HUES6 (cell line): ENCODE data around the gene ADCY1.

Source experiments
- H3K27ac ChIP-seq: 2 replicates; pipeline ENCODE4 v1.7.0; 2013; ENCODE audit warnings: low read depth, mild to moderate bottlenecking, low read length, inconsistent platforms
- H3K27me3 ChIP-seq: 2 replicates; pipeline ENCODE4 v1.6.1; 2013; ENCODE audit warnings: low read length; ENCODE audit not compliant: control insufficient read depth, insufficient read depth
- H3K36me3 ChIP-seq: 2 replicates; pipeline ENCODE4 v1.6.1; 2013; ENCODE audit warnings: low read length; ENCODE audit not compliant: control insufficient read depth, insufficient read depth
- H3K4me1 ChIP-seq: 2 replicates; pipeline ENCODE4 v1.6.1; 2013; ENCODE audit warnings: low read length; ENCODE audit not compliant: control insufficient read depth, insufficient read depth
- H3K4me3 ChIP-seq: 2 replicates; pipeline ENCODE4 v1.5.1; 2013; ENCODE audit warnings: low read depth, low read length
- H3K9ac ChIP-seq: one replicate; pipeline ENCODE4 v1.6.1; 2013; ENCODE audit warnings: mild to moderate bottlenecking, low read length
- H3K9me3 ChIP-seq: 2 replicates; pipeline ENCODE4 v1.6.1; 2013; ENCODE audit warnings: low read depth, low read length; ENCODE audit not compliant: control insufficient read depth, insufficient read depth

The ADCY1 gene

GRCh38 chr7:45700556-45700955 is 126.4 kb downstream of the ADCY1 start:
- H3K27ac ChIP-seq: no peak overlapping the region
- no peaks in the 10 kb centered on the region for H3K9me3 ChIP-seq
- H3K4me1 ChIP-seq: no peaks in the 10 kb centered on the region
- no peaks in the 10 kb centered on the region for H3K36me3 ChIP-seq
- no peak overlapping the region for H3K4me3 ChIP-seq
- no peak overlapping the region for H3K9ac ChIP-seq
- H3K27me3 ChIP-seq: no peaks in the 10 kb centered on the region

- Histone ChIP-seq H3K36me3 (no peaks in the 10 kb centered on the region), H3K27me3 (no peaks in the 10 kb centered on the region), H3K27ac (no peak overlapping the region), H3K4me3 (no peak overlapping the region), H3K9ac (no peak overlapping the region), H3K9me3 (no peaks in the 10 kb centered on the region), H3K4me1 (no peaks in the 10 kb centered on the region)
Measured at GRCh38 chr7:45701701-45702510, 127.7 kb downstream of the ADCY1 start.

GRCh38 chr7:45702751-45703150 is 128.6 kb downstream of the ADCY1 start:
- Histone ChIP-seq H3K4me1 (no peaks in the 10 kb centered on the region), H3K9me3 (no peaks in the 10 kb centered on the region), H3K9ac (no peak overlapping the region), H3K27ac (no peak overlapping the region), H3K36me3 (no peaks in the 10 kb centered on the region), H3K27me3 (no peaks in the 10 kb centered on the region), H3K4me3 (no peak overlapping the region)

- H3K4me1 ChIP-seq: no peaks in the 10 kb centered on the region
- no peak overlapping the region for H3K27ac ChIP-seq
- no peaks in the 10 kb centered on the region for H3K36me3 ChIP-seq
- H3K9ac ChIP-seq: no peak overlapping the region
- H3K27me3 ChIP-seq: no peaks in the 10 kb centered on the region
- no peak overlapping the region for H3K4me3 ChIP-seq
- no peaks in the 10 kb centered on the region for H3K9me3 ChIP-seq
Measured at GRCh38 chr7:45703373-45703821, 129.2 kb downstream of the ADCY1 start.

- Histone ChIP-seq H3K27me3 (no peaks in the 10 kb centered on the region), H3K9me3 (no peaks in the 10 kb centered on the region), H3K4me1 (no peaks in the 10 kb centered on the region), H3K36me3 (no peaks in the 10 kb centered on the region; the same call in 1 of the 2 replicates), H3K9ac (no peak overlapping the region), H3K27ac (no peak overlapping the region), H3K4me3 (no peak overlapping the region)
Measured at GRCh38 chr7:45703911-45704682, 129.9 kb downstream of the ADCY1 start.

GRCh38 chr7:45704683-45705016 is 130.5 kb downstream of the ADCY1 start:
- H3K27ac ChIP-seq: no peak overlapping the region
- H3K27me3 ChIP-seq: no peaks in the 10 kb centered on the region
- no peak overlapping the region for H3K9ac ChIP-seq
- no peaks in the 10 kb centered on the region; the same call in 1 of the 2 replicates for H3K36me3 ChIP-seq
- H3K4me1 ChIP-seq: no peaks in the 10 kb centered on the region
- H3K4me3 ChIP-seq: no peak overlapping the region
- H3K9me3 ChIP-seq: no peaks in the 10 kb centered on the region

GRCh38 chr7:45708046-45708950 is 134.1 kb downstream of the ADCY1 start:
- Histone ChIP-seq H3K4me1 (no peaks in the 10 kb centered on the region), H3K4me3 (no peak overlapping the region), H3K27me3 (no peaks in the 10 kb centered on the region), H3K9me3 (no peaks in the 10 kb centered on the region), H3K27ac (no peak overlapping the region), H3K9ac (no peak overlapping the region), H3K36me3 (no peaks in the 10 kb centered on the region; the same call in 1 of the 2 replicates)

GRCh38 chr7:45709168-45710042 is 135.2 kb downstream of the ADCY1 start:
- no peak overlapping the region for H3K4me3 ChIP-seq
- no peak overlapping the region for H3K9ac ChIP-seq
- H3K27ac ChIP-seq: no peak overlapping the region
- H3K4me1 ChIP-seq: no peaks in the 10 kb centered on the region
- no peaks in the 10 kb centered on the region for H3K9me3 ChIP-seq
- no peaks in the 10 kb centered on the region for H3K27me3 ChIP-seq
- H3K36me3 ChIP-seq: peaks cover under 1% of the 10 kb centered on the region; the same call in 1 of the 2 replicates

GRCh38 chr7:45710271-45711160 is 136.3 kb downstream of the ADCY1 start:
- no peak overlapping the region for H3K27ac ChIP-seq
- H3K4me1 ChIP-seq: no peaks in the 10 kb centered on the region
- H3K4me3 ChIP-seq: no peak overlapping the region

More at GRCh38 chr7:45710271-45711160, 136.3 kb downstream of the ADCY1 start:
- no peaks in the 10 kb centered on the region for H3K27me3 ChIP-seq
- peaks cover 6% of the 10 kb centered on the region; the same call in 1 of the 2 replicates for H3K36me3 ChIP-seq
- no peaks in the 10 kb centered on the region for H3K9me3 ChIP-seq
- H3K9ac ChIP-seq: no peak overlapping the region
